ENCODE measurements around the gene SLCO1B1.

GRCh38 chr12:21172079-21172478 lies 41.1 kb downstream of the SLCO1B1 start:
- no peak for TF ChIP-seq CTCF (IDR thresholded peaks at IDR 0.05; ENCODE audit: extremely low read depth in 1 of 2, insufficient read depth in 1 of 2, low read depth in 1 of 2, low read length in 2 of 2)
- no peak for TF ChIP-seq POLR2A (IDR thresholded peaks at IDR 0.05; ENCODE audit: low read depth, low read length)
